HEK293 (cell line): Measurements from ENCODE around the gene GLRX.

Source experiments
- CTCF ChIA-PET: fragments of 350-600 bp; formaldehyde crosslinking; extraction: SDS; loops from one replicate; lab custom pipeline; 2021; ENCODE audit warnings: antibody characterized with exemption; lab: Yijun Ruan, JAX
- POLR2A ChIA-PET: fragments of 300-600 bp; formaldehyde crosslinking; extraction: SDS; loops from one replicate; lab custom pipeline; 2020; ENCODE audit warnings: antibody characterized with exemption, inconsistent platforms; lab: Yijun Ruan, JAX
- H3K27ac ChIP-seq: fragments of 200-500 bp; sonication (Bioruptor generic); 2 replicates; pipeline ENCODE4 v1.5.1; 2014; ENCODE audit warnings: low read depth, low read length, control low read depth, inconsistent platforms; ENCODE audit errors: extremely low read depth
- H3K36me3 ChIP-seq, 2 experiments: fragments of 200-500 bp in 1 of 2; sonication (Bioruptor generic) in 1 of 2; 1 replicate in 1 of 2; 2 replicates in 1 of 2; pipeline ENCODE4 v1.5.1; 2014 to 2017; ENCODE audit warnings: inconsistent platforms in 2 of 2, low read length in 2 of 2; ENCODE audit not compliant: control insufficient read depth in 2 of 2, insufficient read depth in 1 of 2
- H3K4me1 ChIP-seq: fragments of 200-500 bp; sonication (Bioruptor generic); 2 replicates; pipeline ENCODE4 v1.5.1; 2014; ENCODE audit warnings: mild to moderate bottlenecking, low read length, inconsistent platforms; ENCODE audit not compliant: control insufficient read depth, insufficient read depth
- H3K4me3 ChIP-seq: 2 replicates; pipeline ENCODE4 v1.5.1; 2011; ENCODE audit warnings: low read depth, mild to moderate bottlenecking, control low read depth, low read length, moderate library complexity
- H3K9me3 ChIP-seq: fragments of 200-500 bp; sonication (Bioruptor generic); 2 replicates; pipeline ENCODE4 v1.5.1; 2014; ENCODE audit warnings: low read depth, low read length, inconsistent platforms; ENCODE audit not compliant: control insufficient read depth, insufficient read depth
- EGR2 ChIP-seq: fragments of 450-650 bp; formaldehyde crosslinking; IDR thresholded peaks from 2 replicates; pipeline ENCODE4 v1.5.1; 2016; ENCODE audit warnings: low read depth, missing biosample characterization, missing genetic modification characterization
- IKZF3 ChIP-seq: fragments of 450-650 bp; IDR thresholded peaks from 2 replicates; pipeline ENCODE4 v1.5.0; 2018; ENCODE audit warnings: missing biosample characterization, mild to moderate bottlenecking, missing genetic modification characterization, moderate library complexity
- KLF7 ChIP-seq: fragments of 450-650 bp; formaldehyde crosslinking; IDR thresholded peaks from 2 replicates; pipeline ENCODE4 v1.5.1; 2016; ENCODE audit warnings: missing biosample characterization, missing genetic modification characterization, borderline replicate concordance
- MZF1 ChIP-seq: fragments of 450-650 bp; formaldehyde crosslinking; IDR thresholded peaks from 2 replicates; pipeline ENCODE4 v1.5.1; 2017; ENCODE audit warnings: missing biosample characterization, missing genetic modification characterization, borderline replicate concordance
- SALL2 ChIP-seq: fragments of 450-650 bp; formaldehyde crosslinking; IDR thresholded peaks from 2 replicates; pipeline ENCODE4 v1.5.0; 2017; ENCODE audit warnings: missing biosample characterization, mild to moderate bottlenecking, missing genetic modification characterization, borderline replicate concordance
- ZBTB49 ChIP-seq: fragments of 450-650 bp; formaldehyde crosslinking; IDR thresholded peaks from 2 replicates; pipeline ENCODE4 v1.5.1; 2016; ENCODE audit warnings: missing biosample characterization, missing genetic modification characterization, low read depth
- ZBTB8A ChIP-seq: fragments of 450-650 bp; formaldehyde crosslinking; IDR thresholded peaks from 2 replicates; pipeline ENCODE4 v1.5.1; 2016; ENCODE audit warnings: missing biosample characterization, missing genetic modification characterization
- ZNF121 ChIP-seq: fragments of 450-650 bp; formaldehyde crosslinking; IDR thresholded peaks from 2 replicates; pipeline ENCODE4 v1.5.1; 2016; ENCODE audit warnings: missing biosample characterization, missing genetic modification characterization
- ZNF16 ChIP-seq: fragments of 450-650 bp; formaldehyde crosslinking; IDR thresholded peaks from 2 replicates; pipeline ENCODE4 v1.5.1; 2016; ENCODE audit warnings: low read depth, missing biosample characterization, missing genetic modification characterization
- ZNF23 ChIP-seq: fragments of 450-650 bp; formaldehyde crosslinking; IDR thresholded peaks from 2 replicates; pipeline ENCODE4 v1.5.1; 2016; ENCODE audit warnings: missing biosample characterization, missing genetic modification characterization, borderline replicate concordance
- ZNF239 ChIP-seq: fragments of 450-650 bp; formaldehyde crosslinking; IDR thresholded peaks from 2 replicates; pipeline ENCODE4 v1.5.1; 2016; ENCODE audit warnings: missing biosample characterization, missing genetic modification characterization
- ZNF311 ChIP-seq: fragments of 450-650 bp; formaldehyde crosslinking; IDR thresholded peaks from 2 replicates; pipeline ENCODE4 v1.5.1; 2017; ENCODE audit warnings: missing biosample characterization, missing genetic modification characterization, borderline replicate concordance
- ZNF37A ChIP-seq: fragments of 450-650 bp; IDR thresholded peaks from 2 replicates; pipeline ENCODE4 v1.5.1; 2018; ENCODE audit warnings: missing biosample characterization, missing genetic modification characterization
- ZNF404 ChIP-seq: fragments of 450-650 bp; formaldehyde crosslinking; IDR thresholded peaks from 2 replicates; pipeline ENCODE4 v1.5.1; 2017; ENCODE audit warnings: missing biosample characterization, missing genetic modification characterization
- ZNF544 ChIP-seq: fragments of 450-650 bp; formaldehyde crosslinking; IDR thresholded peaks from 2 replicates; pipeline ENCODE4 v1.5.0; 2017; ENCODE audit warnings: missing biosample characterization, missing genetic modification characterization
- ZNF561 ChIP-seq: fragments of 450-650 bp; IDR thresholded peaks from 2 replicates; pipeline ENCODE4 v1.5.1; 2018; ENCODE audit warnings: missing biosample characterization, missing genetic modification characterization, borderline replicate concordance
- ZNF580 ChIP-seq: fragments of 450-650 bp; formaldehyde crosslinking; IDR thresholded peaks from 2 replicates; pipeline ENCODE4 v1.5.1; 2016; ENCODE audit warnings: missing biosample characterization, missing genetic modification characterization
- ZNF623 ChIP-seq: fragments of 450-650 bp; formaldehyde crosslinking; IDR thresholded peaks from 2 replicates; pipeline ENCODE4 v1.5.1; 2016; ENCODE audit warnings: missing biosample characterization, missing genetic modification characterization
- ZNF629 ChIP-seq: fragments of 450-650 bp; formaldehyde crosslinking; IDR thresholded peaks from 2 replicates; pipeline ENCODE4 v1.5.1; 2017; ENCODE audit warnings: missing biosample characterization, missing genetic modification characterization
- ZNF777 ChIP-seq: fragments of 450-650 bp; formaldehyde crosslinking; IDR thresholded peaks from 2 replicates; pipeline ENCODE4 v1.5.1; 2017; ENCODE audit warnings: missing biosample characterization, missing genetic modification characterization, borderline replicate concordance
- ZSCAN4 ChIP-seq: fragments of 450-650 bp; formaldehyde crosslinking; IDR thresholded peaks from 2 replicates; pipeline ENCODE4 v1.5.1; 2017; ENCODE audit warnings: missing biosample characterization, missing genetic modification characterization
- TF ChIP-seq, protein P1 (sequence below): fragments of 450-650 bp; formaldehyde crosslinking; IDR thresholded peaks from 2 replicates; pipeline ENCODE4 v1.5.1; 2016; ENCODE audit warnings: missing biosample characterization, missing genetic modification characterization
- TF ChIP-seq, protein P2 (sequence below): fragments of 450-650 bp; formaldehyde crosslinking; IDR thresholded peaks from 2 replicates; pipeline ENCODE4 v1.5.1; 2016; ENCODE audit warnings: missing biosample characterization, missing genetic modification characterization
- TF ChIP-seq, protein P3 (sequence below): IDR thresholded peaks from 2 replicates; pipeline ENCODE4 v1.6.1; 2011; ENCODE audit warnings: mild to moderate bottlenecking, low read depth, low read length, borderline replicate concordance
- TF ChIP-seq, protein P4 (sequence below): fragments of 450-650 bp; formaldehyde crosslinking; IDR thresholded peaks from 2 replicates; pipeline ENCODE4 v1.5.1; 2016; ENCODE audit warnings: missing biosample characterization, missing genetic modification characterization

Gene GLRX

DNA sequence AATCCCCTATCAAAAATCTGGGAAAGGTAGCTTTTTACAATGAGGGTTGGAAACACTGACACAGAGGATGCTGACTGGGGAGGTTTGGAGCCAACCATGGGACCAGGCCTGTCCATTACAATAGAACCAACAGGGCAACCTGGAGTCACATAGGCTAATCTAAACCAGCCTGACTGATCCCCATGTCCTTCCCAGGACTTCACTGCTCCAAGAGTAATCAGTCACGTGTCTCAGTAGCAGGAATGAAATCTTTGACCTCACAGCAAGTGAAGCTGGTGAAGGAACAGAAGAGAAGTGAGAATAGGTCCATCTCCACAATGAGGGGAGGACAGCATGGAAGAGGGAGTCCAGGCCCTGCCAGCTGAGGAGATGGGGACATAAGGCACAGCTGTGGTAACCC, 16.0 kb upstream of the GLRX start:
- H3K36me3 ChIP-seq, result no peaks in the 10 kb centered on the region; a peak in 1 of 3 replicates
- no peak for TF ChIP-seq KLF7 (tag by site-specific recombination)
- no peak for TF ChIP-seq ZNF777 (tag by site-specific recombination)
- no peak for TF ChIP-seq ZNF580
- no peak for TF ChIP-seq ZNF239 (tag by site-specific recombination)
- no peak for TF ChIP-seq ZNF544 (tag by site-specific recombination)
- TF ChIP-seq EGR2 (tag by site-specific recombination), result no peak
- TF ChIP-seq ZBTB8A, result no peak
- TF ChIP-seq ZNF623, result no peak
- TF ChIP-seq ZNF629 (tag by site-specific recombination), result no peak
- no peak for TF ChIP-seq ZNF23 (tag by site-specific recombination)
- TF ChIP-seq ZNF16, result no peak
- no peak for TF ChIP-seq IKZF3 (tag by site-specific recombination)
- TF ChIP-seq ZNF311 (tag by site-specific recombination), result no peak
- TF ChIP-seq, protein P1, sequence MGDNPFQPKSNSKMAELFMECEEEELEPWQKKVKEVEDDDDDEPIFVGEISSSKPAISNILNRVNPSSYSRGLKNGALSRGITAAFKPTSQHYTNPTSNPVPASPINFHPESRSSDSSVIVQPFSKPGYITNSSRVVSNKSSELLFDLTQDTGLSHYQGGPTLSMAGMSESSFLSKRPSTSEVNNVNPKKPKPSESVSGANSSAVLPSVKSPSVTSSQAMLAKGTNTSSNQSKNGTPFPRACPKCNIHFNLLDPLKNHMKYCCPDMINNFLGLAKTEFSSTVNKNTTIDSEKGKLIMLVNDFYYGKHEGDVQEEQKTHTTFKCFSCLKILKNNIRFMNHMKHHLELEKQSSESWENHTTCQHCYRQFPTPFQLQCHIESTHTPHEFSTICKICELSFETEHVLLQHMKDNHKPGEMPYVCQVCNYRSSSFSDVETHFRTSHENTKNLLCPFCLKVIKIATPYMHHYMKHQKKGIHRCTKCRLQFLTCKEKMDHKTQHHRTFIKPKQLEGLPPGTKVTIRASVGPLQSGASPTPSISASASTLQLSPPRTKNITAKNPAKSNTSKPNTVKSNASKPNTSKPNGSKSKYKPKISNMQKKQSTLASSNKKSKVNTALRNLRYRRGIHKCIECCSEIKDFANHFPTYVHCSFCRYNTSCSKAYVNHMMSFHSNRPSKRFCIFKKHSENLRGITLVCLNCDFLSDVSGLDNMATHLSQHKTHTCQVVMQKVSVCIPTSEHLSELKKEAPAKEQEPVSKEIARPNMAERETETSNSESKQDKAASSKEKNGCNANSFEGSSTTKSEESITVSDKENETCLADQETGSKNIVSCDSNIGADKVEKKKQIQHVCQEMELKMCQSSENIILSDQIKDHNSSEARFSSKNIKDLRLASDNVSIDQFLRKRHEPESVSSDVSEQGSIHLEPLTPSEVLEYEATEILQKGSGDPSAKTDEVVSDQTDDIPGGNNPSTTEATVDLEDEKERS, result no peak
- TF ChIP-seq, protein P2, sequence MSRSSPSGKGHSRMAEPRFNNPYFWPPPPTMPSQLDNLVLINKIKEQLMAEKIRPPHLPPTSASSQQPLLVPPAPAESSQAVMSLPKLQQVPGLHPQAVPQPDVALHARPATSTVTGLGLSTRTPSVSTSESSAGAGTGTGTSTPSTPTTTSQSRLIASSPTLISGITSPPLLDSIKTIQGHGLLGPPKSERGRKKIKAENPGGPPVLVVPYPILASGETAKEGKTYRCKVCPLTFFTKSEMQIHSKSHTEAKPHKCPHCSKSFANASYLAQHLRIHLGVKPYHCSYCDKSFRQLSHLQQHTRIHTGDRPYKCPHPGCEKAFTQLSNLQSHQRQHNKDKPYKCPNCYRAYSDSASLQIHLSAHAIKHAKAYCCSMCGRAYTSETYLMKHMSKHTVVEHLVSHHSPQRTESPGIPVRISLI (tag by site-specific recombination), result no peak
- no peak for TF ChIP-seq ZNF121 (tag by site-specific recombination)
- CTCF ChIA-PET, result interaction anchor here (1.2 to 3.6 kb wide), 6 partner anchors 9 to 193 kb away, joined by 3 to 22 read pairs (median 6); partner anchors contain the start of gene GLRX
- no peak overlapping the region for H3K4me3 ChIP-seq
- H3K9me3 ChIP-seq, result no peaks in the 10 kb centered on the region
- H3K4me1 ChIP-seq, result peaks cover 7% of the 10 kb centered on the region
- POLR2A ChIA-PET, result no interaction called here
- no peak overlapping the region for H3K27ac ChIP-seq

DNA sequence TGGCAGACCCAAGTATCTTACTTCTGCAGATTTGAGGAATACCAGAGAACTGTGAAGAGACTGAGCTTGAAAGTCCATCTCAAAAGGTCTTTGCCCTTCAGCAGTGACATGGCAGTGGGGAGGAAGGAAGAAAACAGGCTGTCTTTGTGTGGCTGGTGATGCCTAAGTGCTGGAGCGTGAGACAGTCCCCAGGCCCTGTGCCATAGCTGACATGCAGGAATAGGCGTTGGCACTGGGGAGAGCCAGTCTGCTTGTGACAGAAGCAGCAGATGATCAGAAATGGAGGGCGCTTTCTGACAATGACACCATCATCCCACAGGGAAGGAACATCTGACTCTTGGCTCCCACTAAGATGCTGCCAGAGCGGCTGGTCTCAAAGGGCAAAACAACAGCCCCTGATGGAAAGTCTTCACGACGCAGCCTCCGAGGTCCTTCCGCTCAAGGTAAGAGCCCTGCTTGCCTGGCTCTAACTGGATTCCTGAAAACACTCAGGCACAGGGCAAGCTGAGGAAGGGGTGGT, 15.5 kb upstream of the GLRX start:
- TF ChIP-seq ZNF561 (tag by site-specific recombination), result no peak
- no peak for TF ChIP-seq ZBTB49 (tag by site-specific recombination)
- TF ChIP-seq SALL2, result no peak
- TF ChIP-seq MZF1 (tag by site-specific recombination), result no peak
- TF ChIP-seq, protein P3, sequence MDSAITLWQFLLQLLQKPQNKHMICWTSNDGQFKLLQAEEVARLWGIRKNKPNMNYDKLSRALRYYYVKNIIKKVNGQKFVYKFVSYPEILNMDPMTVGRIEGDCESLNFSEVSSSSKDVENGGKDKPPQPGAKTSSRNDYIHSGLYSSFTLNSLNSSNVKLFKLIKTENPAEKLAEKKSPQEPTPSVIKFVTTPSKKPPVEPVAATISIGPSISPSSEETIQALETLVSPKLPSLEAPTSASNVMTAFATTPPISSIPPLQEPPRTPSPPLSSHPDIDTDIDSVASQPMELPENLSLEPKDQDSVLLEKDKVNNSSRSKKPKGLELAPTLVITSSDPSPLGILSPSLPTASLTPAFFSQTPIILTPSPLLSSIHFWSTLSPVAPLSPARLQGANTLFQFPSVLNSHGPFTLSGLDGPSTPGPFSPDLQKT, result no peak
- no peak for TF ChIP-seq ZNF404 (tag by site-specific recombination)
- no peak for TF ChIP-seq ZSCAN4 (tag by site-specific recombination)
- TF ChIP-seq, protein P4, sequence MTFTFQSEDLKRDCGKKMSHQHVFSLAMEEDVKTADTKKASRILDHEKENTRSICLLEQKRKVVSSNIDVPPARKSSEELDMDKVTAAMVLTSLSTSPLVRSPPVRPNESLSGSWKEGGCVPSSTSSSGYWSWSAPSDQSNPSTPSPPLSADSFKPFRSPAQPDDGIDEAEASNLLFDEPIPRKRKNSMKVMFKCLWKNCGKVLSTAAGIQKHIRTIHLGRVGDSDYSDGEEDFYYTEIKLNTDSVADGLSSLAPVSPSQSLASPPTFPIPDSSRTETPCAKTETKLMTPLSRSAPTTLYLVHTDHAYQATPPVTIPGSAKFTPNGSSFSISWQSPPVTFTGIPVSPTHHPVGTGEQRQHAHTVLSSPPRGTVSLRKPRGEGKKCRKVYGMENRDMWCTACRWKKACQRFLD (tag by site-specific recombination), result no peak
- no peak for TF ChIP-seq ZNF37A
- CTCF ChIA-PET, result interaction anchor here (1.2 to 3.6 kb wide), 6 partner anchors 10 to 193 kb away, joined by 3 to 22 read pairs (median 6); partner anchors contain the start of gene GLRX
- Histone ChIP-seq H3K36me3 (no peaks in the 10 kb centered on the region; a peak in 1 of 3 replicates), H3K4me1 (peaks cover 7% of the 10 kb centered on the region), H3K9me3 (no peaks in the 10 kb centered on the region), H3K4me3 (no peak overlapping the region), H3K27ac (no peak overlapping the region)
- POLR2A ChIA-PET, result no interaction called here
